ENCODE results near the gene NUDT7. TPM values are rescaled to one million over a fixed set of nuclear protein-coding genes. Genes with fewer than 3 reads are reported as not detected.

The NUDT7 gene
- total RNA-seq, 1 experiment from 2014 or later = 6.7 TPM

DNA sequence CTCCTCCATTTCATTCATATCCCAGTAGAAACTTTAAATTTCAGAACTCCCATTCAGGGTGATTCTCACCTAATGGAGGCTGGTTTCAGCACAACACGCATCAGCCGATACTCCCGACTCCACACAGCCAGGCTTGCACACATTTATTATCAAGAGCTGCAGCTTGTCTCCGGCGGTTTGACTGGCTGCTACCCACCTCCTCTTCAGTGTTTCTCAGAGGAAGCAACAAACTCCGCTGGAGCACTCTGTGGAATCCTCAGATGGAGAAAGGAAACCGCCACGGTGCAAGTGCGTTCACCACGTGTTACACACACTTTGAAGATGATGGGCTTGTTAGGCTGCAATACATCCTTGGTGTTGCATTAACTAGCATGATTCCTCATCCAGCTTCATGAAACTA, 39.7 kb upstream of the NUDT7 start:
- ChIA-PET POLR2A (no interaction called here), CTCF (interaction anchor here (0.6 to 1.0 kb wide), 3 partner anchors 290 to 1564 kb away, joined by 3 to 5 read pairs (median 3); no protein-coding TSS in a partner anchor)
- BruUV-seq (replicated peaks) = no TSS peak
- Mint-ChIP-seq H3K4me1 (ENCODE audit: insufficient read depth, unreplicated experiment) (no peaks in the 10 kb centered on the region), H3K4me3 (ENCODE audit: unreplicated experiment) (no peak overlapping the region), H3K9me3 (ENCODE audit: unreplicated experiment) (no peaks in the 10 kb centered on the region), H3K36me3 (ENCODE audit: insufficient read depth, unreplicated experiment) (no peaks in the 10 kb centered on the region), H3K27ac (ENCODE audit: low read depth, unreplicated experiment) (no peak overlapping the region), H3K27me3 (ENCODE audit: insufficient read depth, unreplicated experiment) (peaks cover 67% of the 10 kb centered on the region)
- intact Hi-C loops (cut with micrococcal nuclease) = no loop called here
- DNase-seq (ENCODE audit: unreplicated experiment) = no peak
- TF ChIP-seq, protein P1, sequence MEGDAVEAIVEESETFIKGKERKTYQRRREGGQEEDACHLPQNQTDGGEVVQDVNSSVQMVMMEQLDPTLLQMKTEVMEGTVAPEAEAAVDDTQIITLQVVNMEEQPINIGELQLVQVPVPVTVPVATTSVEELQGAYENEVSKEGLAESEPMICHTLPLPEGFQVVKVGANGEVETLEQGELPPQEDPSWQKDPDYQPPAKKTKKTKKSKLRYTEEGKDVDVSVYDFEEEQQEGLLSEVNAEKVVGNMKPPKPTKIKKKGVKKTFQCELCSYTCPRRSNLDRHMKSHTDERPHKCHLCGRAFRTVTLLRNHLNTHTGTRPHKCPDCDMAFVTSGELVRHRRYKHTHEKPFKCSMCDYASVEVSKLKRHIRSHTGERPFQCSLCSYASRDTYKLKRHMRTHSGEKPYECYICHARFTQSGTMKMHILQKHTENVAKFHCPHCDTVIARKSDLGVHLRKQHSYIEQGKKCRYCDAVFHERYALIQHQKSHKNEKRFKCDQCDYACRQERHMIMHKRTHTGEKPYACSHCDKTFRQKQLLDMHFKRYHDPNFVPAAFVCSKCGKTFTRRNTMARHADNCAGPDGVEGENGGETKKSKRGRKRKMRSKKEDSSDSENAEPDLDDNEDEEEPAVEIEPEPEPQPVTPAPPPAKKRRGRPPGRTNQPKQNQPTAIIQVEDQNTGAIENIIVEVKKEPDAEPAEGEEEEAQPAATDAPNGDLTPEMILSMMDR (IDR thresholded peaks at IDR 0.05; ENCODE audit: unreplicated experiment) = no peak

DNA sequence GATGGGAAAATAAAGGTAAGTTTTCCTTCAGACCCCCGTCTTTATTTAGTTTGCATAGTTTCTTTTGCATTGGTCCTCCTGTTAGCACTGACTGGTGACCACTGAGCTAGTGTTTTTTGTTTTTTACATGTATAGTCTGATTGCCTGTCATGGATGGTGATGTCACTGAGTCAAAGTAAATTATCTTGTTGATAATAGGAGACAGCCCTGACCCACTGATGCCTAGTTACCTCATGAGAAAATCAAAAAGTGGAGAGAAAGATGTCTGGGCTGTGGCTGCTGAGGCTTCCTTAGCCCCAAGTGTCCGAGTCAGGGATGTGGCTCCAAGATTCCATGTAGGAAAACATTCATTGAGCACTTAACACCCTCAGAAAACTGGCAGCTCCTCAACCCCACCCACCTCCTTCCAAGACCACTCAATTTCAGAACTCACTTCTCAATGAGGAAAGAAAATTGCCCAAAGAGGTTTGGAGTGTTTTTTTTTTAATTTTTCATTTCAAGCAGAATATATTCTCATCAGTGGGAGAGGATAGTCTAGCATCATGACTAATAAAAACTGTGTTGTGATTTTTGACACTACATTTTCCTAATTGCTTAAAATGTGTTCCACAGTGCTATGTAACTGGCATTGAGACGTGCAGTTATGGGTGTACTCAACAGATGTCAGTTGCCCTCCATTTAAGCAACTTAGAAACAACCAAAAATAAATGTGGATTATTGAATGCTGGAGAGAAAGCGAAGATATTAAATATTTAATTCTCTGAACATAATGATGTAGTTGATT, 38.7 kb upstream of the NUDT7 start:
- BruUV-seq (replicated peaks) = no TSS peak
- Mint-ChIP-seq H3K36me3 (ENCODE audit: insufficient read depth, unreplicated experiment) (no peaks in the 10 kb centered on the region), H3K27me3 (ENCODE audit: insufficient read depth, unreplicated experiment) (peaks cover 77% of the 10 kb centered on the region), H3K4me3 (ENCODE audit: unreplicated experiment) (no peak overlapping the region), H3K4me1 (ENCODE audit: insufficient read depth, unreplicated experiment) (no peaks in the 10 kb centered on the region), H3K9me3 (ENCODE audit: unreplicated experiment) (no peaks in the 10 kb centered on the region), H3K27ac (ENCODE audit: low read depth, unreplicated experiment) (no peak overlapping the region)
- CTCF ChIA-PET = interaction anchor here (0.5 to 2.6 kb wide), 8 partner anchors 9 to 319 kb away, joined by 3 to 8 read pairs (median 4); no protein-coding TSS in a partner anchor
- POLR2A ChIA-PET = no interaction called here
- DNase-seq (ENCODE audit: unreplicated experiment) = no peak
- intact Hi-C loops (cut with micrococcal nuclease) = no loop called here
- TF ChIP-seq, protein P1 (IDR thresholded peaks at IDR 0.05; ENCODE audit: unreplicated experiment) = no peak

DNA sequence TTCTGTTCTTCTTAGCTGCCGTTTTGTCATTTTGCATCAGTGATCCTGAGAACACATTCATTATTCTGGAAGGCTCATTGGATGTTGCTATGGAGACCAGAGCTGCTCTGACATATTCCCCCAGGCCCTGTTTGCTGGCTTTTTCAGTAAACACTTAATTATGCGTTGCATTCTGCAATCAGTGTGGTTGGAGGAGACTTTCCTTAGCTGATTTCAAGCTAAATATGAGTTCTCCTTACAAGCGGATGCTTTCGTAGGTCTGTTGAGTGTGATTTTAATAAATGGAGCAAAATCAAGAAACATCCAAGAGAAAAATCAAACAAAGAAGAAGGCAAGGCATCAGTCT, 38.2 kb upstream of the NUDT7 start:
- no peak for DNase-seq (ENCODE audit: unreplicated experiment)
- H3K4me1 Mint-ChIP-seq (ENCODE audit: insufficient read depth, unreplicated experiment) = no peaks in the 10 kb centered on the region
- no peak overlapping the region for H3K4me3 Mint-ChIP-seq (ENCODE audit: unreplicated experiment)
- no peaks in the 10 kb centered on the region for H3K9me3 Mint-ChIP-seq (ENCODE audit: unreplicated experiment)
- POLR2A ChIA-PET = no interaction called here
- peaks cover 83% of the 10 kb centered on the region for H3K27me3 Mint-ChIP-seq (ENCODE audit: insufficient read depth, unreplicated experiment)
- BruUV-seq (replicated peaks) = no TSS peak
- H3K36me3 Mint-ChIP-seq (ENCODE audit: insufficient read depth, unreplicated experiment) = no peaks in the 10 kb centered on the region
- no peak overlapping the region for H3K27ac Mint-ChIP-seq (ENCODE audit: low read depth, unreplicated experiment)
- intact Hi-C loops (cut with micrococcal nuclease) = no loop called here
- CTCF ChIA-PET = interaction anchor here (0.6 to 2.6 kb wide), 6 partner anchors 8 to 319 kb away, joined by 3 to 8 read pairs (median 6); no protein-coding TSS in a partner anchor
- TF ChIP-seq, protein P1 (IDR thresholded peaks at IDR 0.05; ENCODE audit: unreplicated experiment) = no peak

DNA sequence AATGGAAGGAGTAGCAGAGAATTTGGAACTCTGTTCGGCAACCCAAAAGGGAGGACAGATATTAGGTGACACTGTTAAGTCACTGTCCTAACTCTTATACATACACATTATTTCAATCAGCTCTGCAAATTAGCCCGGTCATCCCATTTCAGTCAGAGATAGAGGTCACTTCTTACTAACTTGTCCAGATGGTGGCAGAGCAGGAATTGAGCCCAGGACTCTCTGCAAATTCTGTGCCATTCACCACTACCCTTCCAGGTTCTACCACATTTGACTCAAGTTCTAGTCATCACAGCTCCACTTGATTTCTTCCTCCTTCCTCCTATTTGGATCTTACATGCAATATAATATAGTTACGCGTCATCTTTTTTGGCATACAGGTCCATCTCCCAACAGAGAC, 35.9 kb upstream of the NUDT7 start:
- Mint-ChIP-seq H3K27me3 (ENCODE audit: insufficient read depth, unreplicated experiment) (peaks cover 89% of the 10 kb centered on the region), H3K4me1 (ENCODE audit: insufficient read depth, unreplicated experiment) (no peaks in the 10 kb centered on the region), H3K36me3 (ENCODE audit: insufficient read depth, unreplicated experiment) (no peaks in the 10 kb centered on the region), H3K27ac (ENCODE audit: low read depth, unreplicated experiment) (no peak overlapping the region), H3K9me3 (ENCODE audit: unreplicated experiment) (no peaks in the 10 kb centered on the region), H3K4me3 (ENCODE audit: unreplicated experiment) (no peak overlapping the region)
- CTCF ChIA-PET = interaction anchor here (2.3 to 2.6 kb wide), 2 partner anchors 10 to 285 kb away, joined by 6 to 7 read pairs; no protein-coding TSS in a partner anchor
- DNase-seq (ENCODE audit: unreplicated experiment) = no peak
- TF ChIP-seq, protein P1 (IDR thresholded peaks at IDR 0.05; ENCODE audit: unreplicated experiment) = no peak
- intact Hi-C loops (cut with micrococcal nuclease) = no loop called here
- BruUV-seq (replicated peaks) = no TSS peak
- POLR2A ChIA-PET = no interaction called here
